Tibial nerve (tissue), 3 donors: ENCODE measurements around the gene TRAF5.

Experiments used
- CTCF ChIP-seq, 5 experiments: fragments of 200-600 bp in 3 of 5; fragments of 450-650 bp in 2 of 5; sonication (generic) in 3 of 5; IDR thresholded peaks; one replicate each; pipeline ENCODE4 v1.5.1; 2016 to 2019; ENCODE audit warnings: antibody characterized with exemption in 5 of 5, mild to moderate bottlenecking in 3 of 5, moderate library complexity in 2 of 5
- POLR2A ChIP-seq, 2 donors: fragments of 450-650 bp; IDR thresholded peaks; one replicate each; pipeline ENCODE4 v1.6.1; 2017; ENCODE audit warnings: antibody characterized with exemption in 2 of 2, mild to moderate bottlenecking in 2 of 2, moderate library complexity in 2 of 2

- TF ChIP-seq CTCF (IDR thresholded peaks at IDR 0.05) (no peak), POLR2A (IDR thresholded peaks at IDR 0.05) (no peak)
Observed at GRCh38 chr1:211336775-211337174, 10.1 kb downstream of the TRAF5 start.
